Jurkat, Clone E6-1 (cell line): ENCODE measurements around the gene RNF126.
"Not testable (repeated sequence)": the region's sequence is repeated elsewhere in the genome, so short reads cannot be mapped to it uniquely, and the experiment has no call there.

Experiments used
- DNase-seq: peaks from one replicate; pipeline ENCODE4 v3.0.0-alpha.2; 2011; ENCODE audit warnings: low read depth, low spot score
- H3K4me3 ChIP-seq: 2 replicates; pipeline ENCODE4 v1.5.1; 2011; ENCODE audit warnings: mild to moderate bottlenecking, low read length, control low read depth, moderate library complexity

RNF126 gene

DNA sequence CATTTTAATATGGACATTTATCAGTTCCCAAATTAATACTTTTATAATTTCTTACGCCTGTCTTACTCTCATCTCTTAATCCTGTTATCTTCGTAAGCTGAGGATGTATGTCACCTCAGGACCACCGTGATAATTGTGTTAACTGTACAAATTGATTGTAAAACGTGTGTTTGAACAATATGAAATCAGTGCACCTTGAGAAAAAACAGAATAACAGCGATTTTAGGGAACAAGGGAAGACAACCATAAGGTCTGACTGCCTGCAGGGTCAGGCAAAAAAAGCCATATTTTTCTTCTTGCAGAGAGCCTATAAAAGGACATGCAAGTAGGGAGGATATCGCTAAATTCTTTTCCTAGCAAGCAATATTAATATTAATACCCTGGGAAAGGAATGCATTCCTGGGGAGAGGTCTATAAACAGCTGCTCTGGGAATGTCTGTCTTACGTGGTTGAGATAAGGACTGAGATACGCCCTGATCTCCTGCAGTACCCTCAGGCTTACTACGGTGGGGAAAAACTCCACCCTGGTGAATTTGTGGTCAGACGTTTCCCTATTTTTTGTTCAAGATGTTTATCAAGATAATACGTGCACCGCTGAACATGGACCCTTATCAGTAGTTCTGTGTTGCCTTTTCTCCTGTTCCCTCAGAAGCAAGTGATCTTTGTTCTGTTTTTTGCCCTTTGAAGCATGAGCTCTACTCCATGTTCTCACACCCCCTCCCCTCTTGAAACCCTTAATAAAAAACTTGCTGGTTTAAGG lies 5.8 kb upstream of the RNF126 start:
- H3K4me3 ChIP-seq = not testable (repeated sequence)

DNA sequence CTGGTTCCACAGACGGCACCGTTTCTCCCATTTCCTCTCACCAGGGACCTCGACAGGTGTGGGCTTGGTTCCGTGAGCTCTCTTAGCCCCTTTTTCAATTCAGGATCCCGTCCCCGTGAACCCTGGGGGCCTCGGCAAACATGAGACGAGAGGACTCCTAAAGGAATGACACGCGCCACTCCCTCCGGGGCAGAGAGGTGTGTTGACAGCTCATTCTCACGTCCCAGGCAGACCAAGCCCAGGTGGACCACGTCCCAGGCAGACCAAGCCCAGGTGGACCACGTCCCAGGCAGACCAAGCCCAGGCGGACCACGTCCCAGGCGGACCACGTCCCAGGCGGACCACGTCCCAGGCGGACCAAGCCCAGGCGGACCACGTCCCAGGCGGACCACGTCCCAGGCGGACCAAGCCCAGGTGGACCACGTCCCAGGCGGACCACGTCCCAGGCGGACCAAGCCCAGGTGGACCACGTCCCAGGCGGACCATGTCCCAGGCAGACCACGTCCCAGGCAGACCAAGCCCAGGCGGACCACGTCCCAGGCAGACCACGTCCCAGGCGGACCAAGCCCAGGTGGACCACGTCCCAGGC lies 4.1 kb upstream of the RNF126 start:
- not testable (repeated sequence) for DNase-seq, H3K4me3 ChIP-seq

More for the DNA sequence above, 5.8 kb upstream of the RNF126 start:
- DNase-seq = not testable (repeated sequence)

DNA sequence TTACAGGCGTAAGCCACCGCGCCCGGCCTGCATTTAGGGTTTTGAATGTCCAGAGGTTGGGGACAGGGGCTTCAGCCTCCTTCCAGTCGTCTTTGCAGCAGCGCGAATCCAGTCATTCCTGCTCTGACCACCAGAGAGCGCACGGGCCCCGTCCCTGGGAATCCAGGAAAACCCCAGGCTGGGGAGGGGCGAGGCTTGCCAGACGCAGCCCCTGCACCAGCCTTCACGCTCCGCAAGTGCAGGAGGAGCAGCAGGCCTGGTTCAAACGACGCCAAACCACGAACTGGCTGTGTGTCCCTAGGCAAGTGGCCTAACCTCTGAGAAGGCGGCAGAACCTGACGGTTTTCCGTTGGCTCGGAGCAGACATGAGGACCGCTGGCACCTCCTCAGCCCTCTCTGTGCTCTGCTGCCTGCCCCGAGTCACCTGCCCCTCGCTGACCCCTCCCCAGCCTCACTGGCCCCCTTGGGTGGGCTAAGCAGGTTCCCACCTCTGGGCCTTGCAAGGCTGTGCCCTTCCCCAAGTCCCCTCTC lies 2.0 kb upstream of the RNF126 start:
- DNase-seq = peak; percentile 62
- no peak overlapping the region for H3K4me3 ChIP-seq

DNA sequence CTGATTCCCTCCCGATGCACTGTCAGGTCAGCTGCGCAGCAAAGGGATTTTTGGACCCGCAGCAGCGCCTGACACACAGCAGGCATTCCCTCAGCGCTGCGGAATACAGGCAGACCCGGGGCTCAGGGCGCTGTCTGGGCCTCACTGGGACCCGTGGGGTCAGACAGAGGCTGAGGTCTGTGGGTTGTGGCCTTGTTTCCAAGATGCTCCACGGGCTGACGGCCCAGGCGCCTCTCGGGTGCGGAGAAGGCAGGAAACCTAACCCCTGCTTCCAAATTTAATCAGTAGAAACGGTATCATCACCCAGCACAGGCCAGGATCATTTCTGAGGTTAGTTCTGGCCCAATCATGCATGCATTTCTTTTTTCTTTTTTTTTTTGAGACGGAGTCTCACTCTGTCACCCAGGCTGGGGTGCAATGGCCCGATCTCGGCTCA lies 686 bp upstream of the RNF126 start:
- DNase-seq = no peak
- peak overlapping the region; percentile 58 for H3K4me3 ChIP-seq

DNA sequence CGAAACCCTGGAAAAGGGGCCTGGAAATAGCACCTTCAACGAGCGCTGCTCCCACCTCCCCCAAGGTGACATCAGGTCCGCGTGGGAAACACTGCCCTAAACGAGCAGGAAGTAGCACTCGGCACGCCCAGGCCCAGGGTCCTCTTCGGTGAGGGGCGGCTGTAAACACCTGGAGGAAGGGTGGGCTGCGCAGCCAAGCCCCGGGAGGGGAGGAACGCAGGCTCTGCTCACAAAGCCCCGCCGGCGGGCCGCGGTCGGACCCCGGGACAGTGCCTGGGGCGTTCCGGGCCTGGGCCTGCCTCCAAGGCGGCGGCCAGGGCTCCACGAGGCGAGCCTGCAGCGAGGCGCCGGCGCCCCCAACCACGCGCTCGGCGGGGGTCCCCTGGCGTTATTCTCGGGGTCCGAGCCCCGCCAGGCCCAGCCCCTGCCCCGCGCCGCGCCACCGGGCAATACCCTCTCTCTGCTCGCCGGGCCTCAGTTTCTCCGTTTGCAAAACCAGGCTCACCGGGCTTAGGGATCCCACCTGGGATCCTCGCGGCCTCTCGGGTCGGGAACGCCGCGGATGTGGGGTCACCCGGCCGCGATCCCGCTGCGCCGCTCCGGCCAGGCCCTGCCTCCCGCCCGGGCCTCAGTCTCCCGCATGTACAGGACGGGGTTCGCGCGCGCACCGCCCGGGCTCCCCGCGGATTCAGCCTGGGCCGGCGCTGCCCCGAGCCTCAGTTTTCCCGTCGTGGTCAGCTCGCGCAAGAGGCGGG lies 630 bp downstream of the RNF126 start:
- peak; percentile 55 for DNase-seq

DNA sequence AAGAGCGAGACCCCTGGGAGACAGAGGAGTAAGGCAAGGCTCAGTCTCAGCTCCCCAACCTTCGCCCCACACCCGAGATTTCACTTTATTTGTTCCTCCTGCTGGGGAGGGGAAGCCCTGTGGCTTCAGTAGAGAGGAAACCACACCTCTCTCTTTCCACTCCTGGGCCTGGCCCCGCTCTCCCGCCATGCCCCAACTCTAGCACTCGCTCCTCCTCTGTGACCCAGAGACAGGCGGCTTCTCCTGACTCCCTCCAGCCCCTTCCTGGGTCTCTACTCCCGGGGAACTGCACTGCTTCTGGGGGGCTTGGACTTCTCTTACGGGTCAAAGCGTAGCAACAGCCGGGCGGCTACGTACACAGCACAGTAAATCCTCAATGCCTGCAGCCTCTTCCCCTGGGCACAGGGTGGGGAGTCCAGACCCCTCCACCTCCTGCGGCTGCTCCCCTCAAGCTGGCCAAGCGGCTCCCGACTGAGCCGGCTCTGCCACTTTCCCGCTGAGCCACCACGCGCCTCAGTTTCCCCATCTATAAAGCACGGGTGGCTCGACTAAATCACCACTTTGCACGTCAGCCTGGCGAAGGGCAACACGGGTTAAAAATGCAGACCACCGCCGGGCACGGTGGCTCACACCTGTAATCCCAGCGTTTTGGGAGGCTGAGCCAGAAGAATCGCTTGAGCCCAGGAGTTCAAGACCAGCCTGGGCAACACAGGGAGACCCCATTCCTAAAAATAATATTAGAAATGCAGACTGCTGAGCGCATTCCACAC lies 1.4 kb downstream of the RNF126 start:
- DNase-seq = no peak

More for the DNA sequence above, 630 bp downstream of the RNF126 start:
- peak overlapping the region; percentile 88 for H3K4me3 ChIP-seq

DNA sequence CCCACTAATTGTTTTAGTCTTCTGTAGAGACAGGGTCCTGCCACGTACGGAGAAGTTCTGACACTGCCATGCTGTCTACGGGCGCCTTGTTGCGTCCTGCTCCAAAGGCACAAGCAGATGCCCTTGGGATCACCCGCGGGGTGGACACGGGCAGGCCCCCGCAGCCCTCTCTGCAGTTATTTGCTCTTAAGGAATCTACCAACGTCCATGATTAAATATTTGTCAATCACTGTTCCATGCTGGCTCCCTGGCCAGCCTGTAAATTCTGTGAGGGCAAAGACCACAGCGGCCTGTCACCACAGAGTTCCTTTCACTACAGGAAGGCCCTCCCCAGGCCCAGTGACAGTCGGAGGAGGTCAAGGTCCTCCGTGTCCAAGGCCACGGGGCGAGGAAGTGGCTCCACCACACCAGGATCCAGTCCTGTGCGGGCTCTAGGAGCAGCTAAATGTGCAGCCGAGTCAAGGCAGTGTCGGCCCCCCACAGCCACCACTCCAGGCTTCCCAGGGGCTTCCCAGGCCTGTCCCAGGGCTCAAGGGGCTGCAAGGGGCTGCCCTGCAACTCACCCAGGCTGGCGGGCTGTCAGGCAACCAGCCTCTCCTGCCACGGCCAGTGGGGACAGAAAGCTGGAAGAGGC lies 2.1 kb downstream of the RNF126 start:
- no peak for DNase-seq
- H3K4me3 ChIP-seq = peak overlapping the region; percentile 88

More for the DNA sequence above, 1.4 kb downstream of the RNF126 start:
- peak overlapping the region; percentile 88 for H3K4me3 ChIP-seq

DNA sequence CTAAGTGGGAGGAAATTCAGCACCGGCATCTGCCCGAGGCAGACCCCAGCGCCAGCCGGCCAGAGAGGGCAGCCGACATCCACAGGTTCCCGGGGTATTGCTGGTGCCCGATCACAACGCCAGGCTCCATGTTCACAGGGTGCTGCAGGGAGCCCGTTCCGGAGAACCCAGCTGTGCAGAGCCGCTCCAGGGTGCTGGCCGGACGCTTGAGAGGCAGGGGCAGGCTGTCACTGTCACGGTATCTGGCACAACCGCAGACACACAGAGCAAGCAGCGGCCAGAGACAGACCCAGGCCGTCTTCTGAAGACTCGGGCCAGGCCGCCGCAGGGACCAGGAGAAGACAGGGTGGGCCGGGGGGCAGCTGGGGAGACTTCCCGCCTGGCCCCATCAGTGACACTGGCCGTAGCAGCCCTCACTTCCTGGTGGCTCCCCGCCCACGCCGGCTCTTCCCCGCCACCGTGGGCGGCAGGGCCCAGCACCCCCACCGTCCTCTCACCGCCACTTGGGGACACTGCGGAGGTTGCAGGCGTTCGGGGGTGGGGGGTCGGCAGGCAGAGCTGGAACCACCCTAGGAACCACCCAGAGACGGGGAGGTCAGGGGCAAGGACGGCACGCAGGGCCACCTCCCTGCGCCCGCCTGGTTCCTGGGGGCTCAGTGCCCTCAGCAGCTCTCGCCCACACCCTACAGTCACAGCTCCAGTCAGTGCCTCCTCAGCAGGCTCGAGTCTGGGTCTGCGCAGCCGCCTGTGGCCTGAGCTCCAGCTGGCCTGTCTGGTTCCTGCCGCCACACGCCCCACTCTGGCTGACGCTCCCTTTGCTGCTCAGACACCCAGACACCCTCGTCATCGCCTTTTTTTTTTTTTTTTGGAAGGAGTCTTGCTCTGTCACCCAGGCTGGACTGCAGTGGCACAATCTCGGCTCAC lies 3.8 kb downstream of the RNF126 start:
- no peak for DNase-seq
- no peak overlapping the region for H3K4me3 ChIP-seq

DNA sequence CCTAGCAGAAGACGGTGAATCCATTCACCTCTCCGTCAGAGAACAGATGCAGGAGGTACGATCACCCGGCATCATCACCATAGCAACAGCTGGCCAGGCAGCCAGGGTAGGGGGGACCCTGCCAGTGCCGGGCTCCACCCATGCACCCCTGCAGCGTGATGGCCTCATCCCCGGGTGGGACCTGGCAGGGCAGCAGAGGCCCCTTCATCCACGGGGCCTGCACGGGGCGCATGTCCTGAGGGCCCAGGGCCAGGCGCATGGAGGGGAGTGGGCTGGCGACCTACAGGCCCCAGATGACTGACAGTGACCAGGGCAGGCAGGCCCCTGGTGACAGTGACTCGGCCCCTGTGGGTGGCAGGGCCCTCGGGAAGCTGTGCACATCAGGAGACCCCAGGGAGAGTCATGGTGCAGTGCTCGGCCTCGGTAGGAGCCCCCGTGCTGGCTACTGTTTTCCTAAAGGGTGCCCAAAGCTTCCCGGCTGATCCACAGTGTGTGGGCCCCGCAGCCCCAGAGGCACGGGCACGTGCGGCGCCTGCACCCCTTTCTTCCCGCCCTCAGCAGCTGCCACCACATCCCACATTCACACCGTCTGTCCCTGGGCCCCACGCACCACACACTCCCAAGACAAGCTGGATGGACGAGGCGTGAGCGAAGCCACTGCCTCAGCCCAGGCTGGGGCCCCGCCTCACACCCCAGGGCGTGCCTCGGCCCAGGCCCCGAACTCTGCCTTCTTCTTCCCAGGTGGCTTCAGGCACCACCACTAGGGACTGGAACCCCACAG lies 4.8 kb downstream of the RNF126 start:
- H3K4me3 ChIP-seq = no peak overlapping the region
- no peak for DNase-seq

DNA sequence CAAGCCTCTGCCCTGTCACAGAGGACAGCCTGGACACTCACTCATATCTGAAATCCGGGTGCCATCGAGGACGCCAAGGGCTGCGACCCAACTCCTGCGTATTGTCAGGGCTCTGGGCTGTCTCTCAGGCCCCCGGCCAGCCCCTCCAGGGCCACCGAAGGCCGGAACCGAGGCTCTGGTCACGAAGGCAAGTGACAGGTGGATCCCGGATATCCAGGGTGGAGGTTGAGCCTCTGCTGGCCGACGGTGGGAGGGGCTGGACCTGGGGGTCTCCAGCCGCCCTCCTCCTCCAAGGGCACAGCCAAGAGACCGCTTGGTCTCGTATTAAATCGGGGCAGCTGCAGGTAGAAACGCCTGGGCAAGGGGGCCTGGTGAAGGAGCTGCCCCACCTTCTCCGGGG lies 5.4 kb downstream of the RNF126 start:
- no peak for DNase-seq
- no peak overlapping the region for H3K4me3 ChIP-seq

DNA sequence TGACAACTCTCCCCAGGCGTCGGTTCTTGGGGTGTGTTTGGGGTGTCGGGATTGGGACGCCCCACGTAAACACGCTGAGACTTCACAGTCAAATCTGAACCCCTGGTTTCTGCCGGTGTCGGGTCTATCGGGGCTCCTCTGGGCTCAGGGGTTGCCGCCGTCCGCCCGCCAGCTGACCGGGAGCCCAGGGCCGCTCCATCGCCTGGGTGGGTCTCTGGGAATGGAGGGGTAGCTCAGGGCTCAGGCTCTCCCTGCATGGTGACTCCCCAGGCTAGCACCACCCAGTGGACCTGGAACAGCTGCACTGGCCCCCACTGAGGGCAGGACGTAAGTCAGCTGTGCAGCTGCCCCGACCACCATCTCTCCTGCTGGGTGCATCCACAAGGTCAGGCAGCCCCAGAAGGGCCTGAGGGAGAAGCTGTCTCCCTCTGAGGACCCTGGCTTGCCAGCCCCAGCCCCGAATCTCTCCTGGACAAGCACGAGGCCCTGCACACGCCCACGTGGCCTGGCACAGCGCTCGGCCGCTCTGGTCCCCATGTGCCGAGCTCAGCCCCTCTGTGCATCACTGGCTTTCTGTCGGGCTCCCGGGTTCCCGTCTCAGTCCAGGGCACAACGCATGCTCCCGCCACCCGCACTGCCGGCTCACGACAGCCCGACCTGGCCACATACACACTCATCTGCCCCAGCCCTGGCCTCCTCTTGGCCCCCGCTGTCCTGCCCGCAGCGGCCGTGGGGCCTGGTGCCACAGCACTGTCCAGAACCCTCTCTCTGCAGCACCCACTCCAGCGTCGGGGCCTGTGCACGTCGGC lies 6.1 kb downstream of the RNF126 start:
- no peak overlapping the region for H3K4me3 ChIP-seq
- no peak for DNase-seq

DNA sequence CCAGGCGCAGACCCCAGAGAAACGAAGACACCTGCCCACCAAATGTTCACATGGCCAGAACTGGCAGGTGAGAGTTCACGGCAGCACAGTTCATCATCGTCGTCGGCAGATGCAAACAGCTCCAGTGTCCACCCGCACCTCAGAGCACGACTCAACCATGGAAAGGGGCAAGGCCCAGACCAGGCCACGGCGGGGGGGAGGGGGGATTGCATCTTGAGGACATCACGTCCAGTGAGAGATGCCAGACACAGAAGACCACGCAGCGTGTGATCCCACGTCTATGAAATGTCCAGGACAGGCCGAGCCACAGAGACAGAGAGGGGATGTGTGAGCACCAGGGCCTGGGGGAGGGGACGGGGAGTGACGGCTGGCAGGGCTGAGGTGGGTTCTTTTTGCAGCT lies 7.3 kb downstream of the RNF126 start:
- H3K4me3 ChIP-seq = no peak overlapping the region
- no peak for DNase-seq

DNA sequence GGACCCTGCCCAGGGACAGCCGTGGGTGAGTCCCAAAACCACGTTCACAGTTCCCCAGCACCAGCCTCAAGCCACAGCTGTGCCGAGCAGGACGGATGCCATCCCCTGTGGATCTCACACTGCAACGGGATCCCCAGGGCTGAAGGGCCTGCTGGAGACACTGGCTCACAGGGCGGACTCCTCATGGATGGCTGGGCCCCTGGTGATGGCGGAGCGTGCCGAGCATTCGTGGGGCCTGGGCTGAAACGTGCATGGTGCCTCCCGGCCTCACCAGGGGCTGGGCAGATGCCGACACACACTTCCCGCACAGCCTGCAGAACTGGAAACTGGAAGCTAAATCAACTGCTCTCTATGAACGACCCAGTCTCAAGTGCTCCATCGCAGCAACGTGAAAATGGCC lies 9.6 kb downstream of the RNF126 start:
- no peak for DNase-seq
- H3K4me3 ChIP-seq = no peak overlapping the region

DNA sequence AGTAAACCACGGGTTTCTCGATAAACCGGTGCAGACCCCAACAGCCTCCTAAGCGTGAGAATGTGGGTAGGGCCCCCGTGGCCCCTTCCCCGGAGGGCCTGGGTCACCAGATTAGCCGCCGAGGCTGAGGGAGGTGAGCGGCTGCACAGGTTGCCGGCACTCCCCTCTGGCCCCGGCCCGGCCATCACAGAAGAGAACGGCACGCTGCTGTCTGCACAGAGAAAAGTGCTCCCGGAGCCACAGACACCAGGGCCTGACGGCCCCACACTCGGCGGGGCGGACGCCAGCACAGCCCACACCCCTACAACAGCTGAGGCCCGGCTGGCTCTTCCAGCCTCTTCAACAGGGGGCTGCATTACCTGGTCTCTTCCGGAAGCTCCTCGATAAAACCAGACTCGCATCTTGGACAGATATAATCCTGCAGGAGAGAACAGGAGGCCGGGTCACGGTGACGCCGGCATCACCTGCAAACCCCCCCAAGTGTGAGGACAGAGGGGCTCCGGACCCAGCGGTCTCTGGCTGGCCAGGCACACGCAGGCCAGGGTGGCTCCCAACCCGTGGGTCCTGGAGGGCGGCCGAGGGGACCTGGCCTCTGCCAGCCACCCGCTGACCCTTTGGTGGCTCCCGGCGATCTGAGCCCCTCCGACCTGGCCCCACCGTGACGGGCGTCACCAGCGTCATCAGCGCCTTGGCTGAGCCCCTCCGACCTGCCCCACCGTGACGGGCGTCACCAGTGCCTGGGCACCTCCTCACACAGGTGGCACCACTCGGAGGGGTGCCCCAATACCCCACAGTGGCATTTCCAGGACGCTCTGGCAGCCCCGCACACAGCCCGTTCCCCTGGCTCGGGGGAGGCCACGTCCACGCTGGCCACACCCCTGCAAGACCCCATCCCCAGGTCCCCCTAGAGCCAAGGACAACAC lies 10.3 kb downstream of the RNF126 start:
- H3K4me3 ChIP-seq = no peak overlapping the region
- DNase-seq = no peak

DNA sequence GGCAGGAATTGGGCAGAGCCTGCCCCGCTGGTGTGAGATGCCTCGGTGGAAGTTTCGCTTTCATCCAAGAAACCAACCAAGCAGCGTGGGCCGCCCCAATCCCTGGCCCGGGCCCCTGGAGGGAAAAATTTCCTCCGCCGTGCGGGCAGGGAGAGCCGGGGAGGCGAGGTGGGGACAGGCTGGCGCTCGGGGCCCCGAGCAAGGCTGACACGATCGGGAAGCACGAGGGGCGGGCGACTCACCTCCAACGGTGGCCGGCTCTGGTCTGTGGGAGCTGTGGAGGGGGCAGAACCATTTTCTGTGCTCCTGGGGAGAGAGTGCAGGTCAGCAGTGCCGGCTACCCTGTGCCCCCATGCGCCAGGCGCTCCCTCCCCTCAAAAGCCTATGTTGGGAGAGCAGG lies 11.0 kb downstream of the RNF126 start:
- no peak for DNase-seq

More for the DNA sequence above, 11.0 kb downstream of the RNF126 start:
- H3K4me3 ChIP-seq = no peak overlapping the region
